HCT116 (cell line): ENCODE measurements around the gene ARL4A. TPM values are rescaled to one million over a fixed set of nuclear protein-coding genes. Genes with fewer than 3 reads are reported as not detected.

Source experiments
- ATAC-seq: fragments of 200-7000 bp; cut with Tn5 transposase; 2 replicates; pipeline ENCODE4 v1.9.1; 2020; ENCODE audit warnings: mild to moderate bottlenecking, moderate library complexity
- BruUV-seq: library from RNA; stranded (reverse); fragments of 400-500 nt; replicated peaks from 2 replicates; lab custom pipeline; 2021; lab: Mats Ljungman, UMichigan
- CTCF ChIA-PET: fragments of 300-600 bp; sonication (Branson Sonifier 250); formaldehyde crosslinking; loops from one replicate; lab custom pipeline; 2021; ENCODE audit warnings: antibody characterized with exemption; lab: Charles Lee
- POLR2A ChIA-PET: fragments of 300-600, 350-600 bp; sonication (Branson Sonifier 250); formaldehyde crosslinking; loops from one replicate; lab custom pipeline; 2021; ENCODE audit warnings: antibody characterized with exemption; lab: Charles Lee
- RAD21 ChIA-PET, 2 experiments: fragments of 300-600 bp; sonication (Branson Sonifier 250); formaldehyde crosslinking; loops; one replicate each; lab custom pipeline; 2023; ENCODE audit warnings: low total read pairs in 2 of 2; ENCODE audit not compliant: uncharacterized antibody in 2 of 2, unreplicated experiment in 2 of 2, low non-redundant PET in 1 of 2; lab: Charles Lee
- DNase-seq: peaks from one replicate; pipeline ENCODE4 v3.0.0-alpha.2; 2010; ENCODE audit warnings: low read depth, low spot score
- H2AFZ ChIP-seq: fragments of 200-600 bp; shearing (Covaris generic), sonication (generic); 2 replicates; pipeline ENCODE4 v1.6.1; 2017; ENCODE audit warnings: low read depth, mixed run types, mixed read lengths, antibody characterized with exemption, low read length; ENCODE audit not compliant: poor library complexity, severe bottlenecking
- H3K27ac ChIP-seq: 2 replicates; pipeline ENCODE4 v1.5.1; 2012; ENCODE audit warnings: low read depth, low read length
- H3K27me3 ChIP-seq: fragments of 200-600 bp; sonication (generic); 2 replicates; pipeline ENCODE4 v1.6.1; 2016; ENCODE audit warnings: mixed run types, low read length, mixed read lengths; ENCODE audit not compliant: insufficient read depth
- H3K36me3 ChIP-seq, 2 experiments: fragments of 200-500 bp in 1 of 2; fragments of 200-600 bp in 1 of 2; sonication (Bioruptor generic) in 1 of 2; sonication (generic) in 1 of 2; 2 replicates each; pipeline versions ENCODE4 v1.5.1 to v1.6.1; 2014 to 2016; ENCODE audit warnings: low read length in 2 of 2, inconsistent platforms in 1 of 2, mixed read lengths in 1 of 2, mixed run types in 1 of 2; ENCODE audit not compliant: insufficient read depth in 2 of 2, control insufficient read depth in 1 of 2
- H3K4me1 ChIP-seq, 2 experiments: fragments of 200-600 bp in 1 of 2; sonication (generic) in 1 of 2; 2 replicates each; pipeline versions ENCODE4 v1.5.1 to v1.6.1; 2012 to 2017; ENCODE audit warnings: low read length in 2 of 2, inconsistent platforms in 1 of 2, mild to moderate bottlenecking in 1 of 2, mixed read lengths in 1 of 2, mixed run types in 1 of 2, moderate library complexity in 1 of 2; ENCODE audit not compliant: insufficient read depth in 2 of 2, control insufficient read depth in 1 of 2
- H3K4me2 ChIP-seq: fragments of 200-600 bp; sonication (generic); 2 replicates; pipeline ENCODE4 v1.6.1; 2017; ENCODE audit warnings: mixed run types, low read length, mixed read lengths
- H3K4me3 ChIP-seq, 2 experiments: fragments of 200-600 bp in 1 of 2; sonication (generic) in 1 of 2; replicated peaks in 1 of 2; 2 replicates each; pipeline ENCODE4 v1.5.1; 2011 to 2016; ENCODE audit warnings: low read length in 2 of 2, control low read depth in 1 of 2, low read depth in 1 of 2, mild to moderate bottlenecking in 1 of 2, mixed read lengths in 1 of 2, mixed run types in 1 of 2
- H3K79me2 ChIP-seq: fragments of 200-600 bp; sonication (generic); 2 replicates; pipeline ENCODE4 v1.6.1; 2017; ENCODE audit warnings: mild to moderate bottlenecking, mixed run types, low read length, moderate library complexity, mixed read lengths; ENCODE audit not compliant: insufficient read depth
- H3K9ac ChIP-seq: fragments of 200-600 bp; sonication (generic); 2 replicates; pipeline ENCODE4 v1.6.1; 2016; ENCODE audit warnings: low read length, mixed read lengths
- H3K9me2 ChIP-seq: fragments of 200-600 bp; sonication (generic), shearing (Covaris generic); 2 replicates; pipeline ENCODE4 v1.6.1; 2017; ENCODE audit warnings: mixed run types, mild to moderate bottlenecking, moderate library complexity; ENCODE audit not compliant: insufficient read depth
- H3K9me3 ChIP-seq, 2 experiments: fragments of 200-500 bp in 1 of 2; fragments of 200-600 bp in 1 of 2; sonication (Bioruptor generic) in 1 of 2; sonication (generic) in 1 of 2; 2 replicates each; pipeline ENCODE4 v1.6.1; 2014 to 2017; ENCODE audit warnings: low read length in 2 of 2, mixed read lengths in 2 of 2, inconsistent platforms in 1 of 2, low read depth in 1 of 2, mild to moderate bottlenecking in 1 of 2, mixed run types in 1 of 2, moderate library complexity in 1 of 2; ENCODE audit not compliant: control insufficient read depth in 1 of 2, insufficient read depth in 1 of 2
- H4K20me1 ChIP-seq: fragments of 200-600 bp; sonication (generic), shearing (Covaris generic); 2 replicates; pipeline ENCODE4 v1.6.1; 2017; ENCODE audit warnings: mixed run types, mild to moderate bottlenecking, moderate library complexity; ENCODE audit not compliant: insufficient read depth
- CEBPB ChIP-seq: IDR thresholded peaks from 2 replicates; pipeline ENCODE4 v1.6.1; 2012; ENCODE audit warnings: low read depth
- ELF1 ChIP-seq: IDR thresholded peaks from 2 replicates; pipeline ENCODE4 v1.6.1; 2012; ENCODE audit warnings: low read depth, borderline replicate concordance
- EZH2phosphoT487 ChIP-seq: fragments of 200-600 bp; IDR thresholded peaks from 2 replicates; pipeline ENCODE4 v1.6.1; 2018; ENCODE audit warnings: antibody characterized with exemption, borderline replicate concordance
- JUND ChIP-seq: IDR thresholded peaks from 2 replicates; pipeline ENCODE4 v1.6.1; 2012
- POLR2AphosphoS5 ChIP-seq: IDR thresholded peaks from 2 replicates; pipeline ENCODE4 v1.6.1; 2011; ENCODE audit warnings: mild to moderate bottlenecking, low read depth, low read length, moderate library complexity
- SIN3A ChIP-seq: IDR thresholded peaks from 2 replicates; pipeline ENCODE4 v1.6.1; 2012; ENCODE audit warnings: low read depth
- intact Hi-C: fragments of 100-400 bp; cut with micrococcal nuclease; formaldehyde crosslinking; loops from 2 replicates; pipeline ENCODE4 v1.10.0; 2022
- total RNA-seq: library from RNA; stranded (reverse); gene quantifications from one replicate; pipeline ENCODE4 v1.2.1, GENCODE V29; 2021; ENCODE audit not compliant: unreplicated experiment
- TF ChIP-seq, protein P1 (sequence below): IDR thresholded peaks from 2 replicates; pipeline ENCODE4 v1.6.1; 2012
- TF ChIP-seq, protein P2 (sequence below): IDR thresholded peaks from 2 replicates; pipeline ENCODE4 v1.6.1; 2012
- TF ChIP-seq, protein P3 (sequence below): IDR thresholded peaks from 2 replicates; pipeline ENCODE4 v1.6.1; 2011; ENCODE audit warnings: mild to moderate bottlenecking, low read length, moderate library complexity; ENCODE audit not compliant: insufficient replicate concordance; ENCODE audit errors: extremely low read depth

Gene ARL4A
- total RNA-seq, 1 experiment from 2014 or later = 44.6 TPM

DNA sequence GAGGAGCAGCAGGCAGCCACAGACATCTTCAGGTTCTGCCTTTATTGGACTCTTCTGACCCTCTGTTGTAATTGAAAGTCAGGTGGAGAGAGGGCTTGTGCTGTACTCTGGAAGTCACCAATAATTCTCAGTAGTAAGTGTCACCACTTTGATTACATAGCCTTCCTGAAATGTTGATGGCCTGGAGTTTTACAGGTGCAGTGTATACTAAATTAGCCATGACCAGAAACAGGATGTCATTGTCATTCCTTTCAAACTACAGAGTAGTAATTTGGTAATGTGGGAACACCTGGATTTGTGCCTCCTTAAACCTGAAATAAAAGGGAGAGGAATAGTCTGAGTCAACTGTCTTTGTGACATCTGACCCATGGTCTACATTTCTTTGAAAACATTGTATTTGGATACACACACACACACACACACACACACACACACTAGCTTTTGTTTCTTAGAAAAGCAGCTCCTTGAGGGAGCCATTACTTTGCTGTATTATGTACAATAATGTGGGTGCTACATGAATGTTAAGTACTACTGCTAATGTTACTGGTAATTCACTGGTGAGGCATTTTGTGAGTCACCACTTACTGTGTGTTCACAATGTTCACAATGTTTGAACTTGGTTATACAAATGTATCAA lies 19.6 kb downstream of the ARL4A start (continued):
- TF ChIP-seq POLR2AphosphoS5 = no peak
- peak; percentile 41; the same call in 1 of the 2 replicates for TF ChIP-seq JUND
- TF ChIP-seq ELF1 = no peak
- no peak for TF ChIP-seq SIN3A
- TF ChIP-seq, protein P1, sequence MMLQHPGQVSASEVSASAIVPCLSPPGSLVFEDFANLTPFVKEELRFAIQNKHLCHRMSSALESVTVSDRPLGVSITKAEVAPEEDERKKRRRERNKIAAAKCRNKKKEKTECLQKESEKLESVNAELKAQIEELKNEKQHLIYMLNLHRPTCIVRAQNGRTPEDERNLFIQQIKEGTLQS = no peak
- no peak; the same call in 1 of the 2 replicates for TF ChIP-seq CEBPB
- TF ChIP-seq, protein P2, sequence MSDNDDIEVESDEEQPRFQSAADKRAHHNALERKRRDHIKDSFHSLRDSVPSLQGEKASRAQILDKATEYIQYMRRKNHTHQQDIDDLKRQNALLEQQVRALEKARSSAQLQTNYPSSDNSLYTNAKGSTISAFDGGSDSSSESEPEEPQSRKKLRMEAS = no peak

DNA sequence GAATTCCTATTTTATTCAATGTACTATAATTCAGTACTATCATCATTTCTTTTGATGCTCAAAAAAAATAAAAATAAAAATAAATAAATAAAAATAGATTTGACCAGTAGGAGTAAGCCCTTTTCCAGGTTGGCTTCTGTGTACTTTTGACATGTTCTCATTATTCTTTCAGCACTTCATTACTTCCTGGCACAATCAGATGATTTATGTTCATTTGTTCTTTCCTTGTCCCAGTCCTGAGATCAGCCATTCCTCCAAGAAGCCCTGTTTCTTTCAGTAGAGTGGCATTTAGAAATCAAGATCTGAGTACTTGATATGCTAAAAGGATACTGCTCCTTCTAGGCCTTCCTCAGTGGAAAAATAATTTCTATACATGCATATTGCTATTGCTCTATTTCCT lies 20.9 kb downstream of the ARL4A start:
- Histone ChIP-seq H3K27ac (no peak overlapping the region), H3K27me3 (no peaks in the 10 kb centered on the region), H3K9me3 (no peaks in the 10 kb centered on the region), H3K9ac (no peak overlapping the region), H3K4me2 (no peak overlapping the region), H3K9me2 (no peaks in the 10 kb centered on the region), H4K20me1 (no peaks in the 10 kb centered on the region), H3K79me2 (no peaks in the 10 kb centered on the region), H3K4me1 (peaks cover 25 to 26% of the 10 kb centered on the region in 2 experiments), H2AFZ (no peak overlapping the region), H3K36me3 (no peaks in the 10 kb centered on the region), H3K4me3 (no peak overlapping the region)
- ATAC-seq = no peak
- no peak for DNase-seq
- intact Hi-C loops = no loop called here
- TF ChIP-seq, protein P1 = no peak
- TF ChIP-seq, protein P3, sequence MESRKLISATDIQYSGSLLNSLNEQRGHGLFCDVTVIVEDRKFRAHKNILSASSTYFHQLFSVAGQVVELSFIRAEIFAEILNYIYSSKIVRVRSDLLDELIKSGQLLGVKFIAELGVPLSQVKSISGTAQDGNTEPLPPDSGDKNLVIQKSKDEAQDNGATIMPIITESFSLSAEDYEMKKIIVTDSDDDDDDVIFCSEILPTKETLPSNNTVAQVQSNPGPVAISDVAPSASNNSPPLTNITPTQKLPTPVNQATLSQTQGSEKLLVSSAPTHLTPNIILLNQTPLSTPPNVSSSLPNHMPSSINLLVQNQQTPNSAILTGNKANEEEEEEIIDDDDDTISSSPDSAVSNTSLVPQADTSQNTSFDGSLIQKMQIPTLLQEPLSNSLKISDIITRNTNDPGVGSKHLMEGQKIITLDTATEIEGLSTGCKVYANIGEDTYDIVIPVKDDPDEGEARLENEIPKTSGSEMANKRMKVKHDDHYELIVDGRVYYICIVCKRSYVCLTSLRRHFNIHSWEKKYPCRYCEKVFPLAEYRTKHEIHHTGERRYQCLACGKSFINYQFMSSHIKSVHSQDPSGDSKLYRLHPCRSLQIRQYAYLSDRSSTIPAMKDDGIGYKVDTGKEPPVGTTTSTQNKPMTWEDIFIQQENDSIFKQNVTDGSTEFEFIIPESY = no peak
- TF ChIP-seq CEBPB = no peak
- no peak for TF ChIP-seq EZH2phosphoT487
- TF ChIP-seq, protein P2 = no peak
- ChIA-PET RAD21 (no interaction called here), POLR2A (no interaction called here), CTCF (no interaction called here)
- BruUV-seq = no TSS peak
